Measurements from ENCODE around the gene LRRC37A3.
"Not testable (repeated sequence)": the region's sequence is repeated elsewhere in the genome, so short reads cannot be mapped to it uniquely, and the experiment has no call there.

GRCh38 chr17:64904069-64904468, 15.2 kb downstream of the LRRC37A3 start:
- not testable (repeated sequence) for TF ChIP-seq POLR2AphosphoS5, CTCF, POLR2A (IDR thresholded peaks at IDR 0.05)
